IMR-90 (cell line): ENCODE data around the gene LRPAP1. TPM values are rescaled to one million over a fixed set of nuclear protein-coding genes. Genes with fewer than 3 reads are reported as not detected.

Experiments
- ATAC-seq: fragments of 200-7000 bp; cut with Tn5 transposase; 2 replicates; pipeline ENCODE4 v1.9.1; 2020; ENCODE audit warnings: low read depth, mild to moderate bottlenecking, moderate library complexity
- BruUV-seq: library from RNA; stranded (reverse); fragments of 400-500 nt; replicated peaks from 2 replicates; lab custom pipeline; 2021; lab: Mats Ljungman, UMichigan
- CTCF ChIA-PET: fragments of 300-600 bp; formaldehyde crosslinking; extraction: SDS; loops from one replicate; lab custom pipeline; 2021; ENCODE audit warnings: antibody characterized with exemption; lab: Yijun Ruan, JAX
- POLR2A ChIA-PET: fragments of 300-600 bp; sonication (Branson Sonifier 250); formaldehyde crosslinking; loops from one replicate; lab custom pipeline; 2022; ENCODE audit warnings: antibody characterized with exemption; ENCODE audit not compliant: unreplicated experiment; lab: Charles Lee
- DNase-seq: peaks from one replicate; pipeline ENCODE4 v3.0.0; 2013
- H2AFZ ChIP-seq: replicated peaks from 2 replicates; pipeline ENCODE3; 2013; ENCODE audit warnings: low read length, mild to moderate bottlenecking; ENCODE audit not compliant: poor library complexity
- H2AK5ac ChIP-seq: 2 replicates; pipeline ENCODE4 v1.6.1; 2013; ENCODE audit warnings: low read depth, low read length, inconsistent platforms
- H2AK9ac ChIP-seq: replicated peaks from 2 replicates; pipeline ENCODE3; 2013; ENCODE audit warnings: mild to moderate bottlenecking, low read depth, low read length, moderate library complexity; ENCODE audit not compliant: poor library complexity
- H2BK120ac ChIP-seq: 2 replicates; pipeline ENCODE4 v1.6.1; 2013; ENCODE audit warnings: low read depth, low read length, inconsistent platforms
- H2BK15ac ChIP-seq: 3 replicates; pipeline ENCODE4 v1.6.1; 2013; ENCODE audit warnings: low read depth, low read length, inconsistent platforms
- H2BK20ac ChIP-seq: 2 replicates; pipeline ENCODE4 v1.6.1; 2013; ENCODE audit warnings: low read depth, mild to moderate bottlenecking, inconsistent platforms, low read length, moderate library complexity
- H2BK5ac ChIP-seq: 2 replicates; pipeline ENCODE4 v1.6.1; 2013; ENCODE audit warnings: mild to moderate bottlenecking, low read depth, low read length, inconsistent platforms; ENCODE audit not compliant: poor library complexity, severe bottlenecking
- H3K14ac ChIP-seq: replicated peaks from 2 replicates; pipeline ENCODE4 v1.6.1; 2013; ENCODE audit warnings: low read depth, low read length, inconsistent platforms
- H3K18ac ChIP-seq: 2 replicates; pipeline ENCODE4 v1.6.1; 2013; ENCODE audit warnings: low read depth, low read length, control low read depth
- H3K23ac ChIP-seq: 2 replicates; pipeline ENCODE4 v1.6.1; 2013; ENCODE audit warnings: low read depth, low read length, inconsistent platforms
- H3K27ac ChIP-seq: 2 replicates; pipeline ENCODE4 v1.5.1; 2013; ENCODE audit warnings: mild to moderate bottlenecking, control low read depth, low read length; ENCODE audit not compliant: insufficient read depth
- H3K27me3 ChIP-seq: 2 replicates; pipeline ENCODE4 v1.6.1; 2013; ENCODE audit warnings: low read length; ENCODE audit not compliant: control insufficient read depth, insufficient read depth
- H3K36me3 ChIP-seq: 2 replicates; pipeline ENCODE4 v1.6.1; 2013; ENCODE audit warnings: low read length, mixed read lengths; ENCODE audit not compliant: control insufficient read depth, insufficient read depth
- H3K4ac ChIP-seq: 2 replicates; pipeline ENCODE4 v1.6.1; 2013; ENCODE audit warnings: low read depth, low read length, inconsistent platforms
- H3K4me1 ChIP-seq: 2 replicates; pipeline ENCODE4 v1.6.1; 2013; ENCODE audit warnings: low read length, mixed read lengths; ENCODE audit not compliant: control insufficient read depth, insufficient read depth
- H3K4me2 ChIP-seq: 2 replicates; pipeline ENCODE4 v1.6.1; 2013; ENCODE audit warnings: low read depth, mild to moderate bottlenecking, control low read depth, low read length, moderate library complexity
- H3K4me3 ChIP-seq: 2 replicates; pipeline ENCODE4 v1.5.1; 2013; ENCODE audit warnings: low read depth, mild to moderate bottlenecking, control low read depth, low read length, moderate library complexity; ENCODE audit not compliant: insufficient read depth
- H3K56ac ChIP-seq: 2 replicates; pipeline ENCODE4 v1.6.1; 2013; ENCODE audit warnings: low read length, inconsistent platforms; ENCODE audit not compliant: insufficient read depth; ENCODE audit errors: extremely low read depth
- H3K79me1 ChIP-seq, 2 experiments: 2 replicates each; pipeline ENCODE4 v1.6.1; 2013; ENCODE audit warnings: low read length in 2 of 2, inconsistent platforms in 1 of 2, low read depth in 1 of 2
- H3K9ac ChIP-seq: 2 replicates; pipeline ENCODE4 v1.6.1; 2013; ENCODE audit warnings: low read depth, low read length, control low read depth
- H3K9me1 ChIP-seq: 2 replicates; pipeline ENCODE4 v1.6.1; 2013; ENCODE audit warnings: low read length, inconsistent platforms; ENCODE audit not compliant: insufficient read depth
- H3K9me3 ChIP-seq: 2 replicates; pipeline ENCODE4 v1.6.1; 2013; ENCODE audit warnings: low read length; ENCODE audit not compliant: control insufficient read depth, insufficient read depth
- H4K20me1 ChIP-seq: 2 replicates; pipeline ENCODE4 v1.6.1; 2013; ENCODE audit warnings: low read length, inconsistent platforms; ENCODE audit not compliant: insufficient read depth
- H4K5ac ChIP-seq: 2 replicates; pipeline ENCODE4 v1.6.1; 2013; ENCODE audit warnings: mild to moderate bottlenecking, low read depth, low read length, control low read depth
- H4K8ac ChIP-seq, 2 experiments: 2 replicates each; pipeline ENCODE4 v1.6.1; 2013; ENCODE audit warnings: low read depth in 2 of 2, low read length in 2 of 2, control low read depth in 1 of 2, inconsistent platforms in 1 of 2
- H4K91ac ChIP-seq: 2 replicates; pipeline ENCODE4 v1.6.1; 2013; ENCODE audit warnings: low read depth, low read length, inconsistent platforms; ENCODE audit not compliant: insufficient read depth
- BHLHE40 ChIP-seq: fragments of 150-350 bp; IDR thresholded peaks from 2 replicates; pipeline ENCODE4 v1.6.1; 2016; ENCODE audit warnings: mild to moderate bottlenecking, low read depth, low read length
- CTCF ChIP-seq: conservative IDR thresholded peaks from 2 replicates; pipeline ENCODE4 v1.5.1; 2012; ENCODE audit warnings: mild to moderate bottlenecking, low read depth, low read length, improper control_type of control experiment
- WGBS, 2 experiments: methylation state at CpG; one replicate each; pipeline versions ENCODE4 v1.1.5 to v1.1.7; 2013; ENCODE audit warnings: missing lambda C conversion rate in 2 of 2; ENCODE audit not compliant: insufficient read length in 1 of 2; ENCODE audit errors: extremely low coverage in 2 of 2; 5-methylcytosine and 5-hydroxymethylcytosine counted together
- dilution Hi-C: fragments of 300-500 bp; cut with HindIII; formaldehyde crosslinking; loops from one replicate; pipeline ENCODE4 v1.14.3; 2018; ENCODE audit warnings: low sequenced_read_pairs; ENCODE audit not compliant: unreplicated experiment
- in situ Hi-C: fragments of 300-500 bp; cut with MboI; formaldehyde crosslinking; loops from 3 replicates; pipeline ENCODE4 v1.14.3; 2019; ENCODE audit warnings: low sequenced_read_pairs, inconsistent platforms, mixed read lengths
- intact Hi-C: fragments of 100-400 bp; cut with micrococcal nuclease; formaldehyde crosslinking; loops from 2 replicates; pipeline ENCODE4 v1.10.0; 2022
- polyA plus RNA-seq, 3 experiments: library from polyadenylated mRNA; depleted of rRNA; stranded (reverse); fragments of >200 nt; gene quantifications; 2 replicates each; pipeline ENCODE4 v1.2.3, GENCODE V29; 2012; ENCODE audit warnings: low replicate concordance in 1 of 3
- total RNA-seq: library from RNA; depleted of rRNA; stranded (reverse); fragments of >200 nt; gene quantifications from 2 replicates; pipeline ENCODE4 v1.2.3, GENCODE V29; 2012

The LRPAP1 gene
- total and polyA plus RNA-seq, 2 of the 4 experiments (the other 2 are of a cell fraction) = 135 to 175 TPM

GRCh38 chr4:3491681-3492405, 40.4 kb downstream of the LRPAP1 start:
- 58% methylated on average over 9 of the region's 17 CpGs; no CpG with 5 or more reads in 1 of the 2 experiments for WGBS, 2 experiments
- H2BK15ac ChIP-seq = no peak overlapping the region
- no peak overlapping the region for H2AK9ac ChIP-seq
- no peak overlapping the region for H4K91ac ChIP-seq
- no TSS peak for BruUV-seq
- POLR2A ChIA-PET = no interaction called here
- no peak overlapping the region for H3K4ac ChIP-seq
- no peak overlapping the region for H3K23ac ChIP-seq
- H3K56ac ChIP-seq = no peak overlapping the region
- no peak overlapping the region for H4K8ac ChIP-seq
- TF ChIP-seq CTCF (no peak), BHLHE40 (0 out of 2 replicates have a peak, but pooled peaks have one; percentile 6)
- H3K9me1 ChIP-seq = no peaks in the 10 kb centered on the region
- CTCF ChIA-PET = no interaction called here
- no peaks in the 10 kb centered on the region for H3K9me3 ChIP-seq
- no peak overlapping the region for H3K4me3 ChIP-seq
- no peak overlapping the region for H3K18ac ChIP-seq
- no peak overlapping the region for H3K27ac ChIP-seq
- in situ Hi-C loops = no loop called here
- peaks cover 12% of the 10 kb centered on the region; the same call in 1 of the 2 replicates for H4K20me1 ChIP-seq
- peaks cover 18% of the 10 kb centered on the region; the same call in 1 of the 2 replicates for H3K27me3 ChIP-seq
- intact Hi-C loops = no loop called here
- no peaks in the 10 kb centered on the region for H3K4me1 ChIP-seq
- no peak overlapping the region; the same call in 1 of the 2 replicates for H3K14ac ChIP-seq
- H2BK20ac ChIP-seq = no peak overlapping the region
- dilution Hi-C loops = no loop called here
- ATAC-seq (peak; percentile 48), DNase-seq (peak; percentile 55)
- H2BK120ac ChIP-seq = no peak overlapping the region
- H2AK5ac ChIP-seq = no peak overlapping the region
- H3K36me3 ChIP-seq = no peaks in the 10 kb centered on the region
- no peak overlapping the region for H4K5ac ChIP-seq
- H3K79me1 ChIP-seq = no peaks in the 10 kb centered on the region
- H3K9ac ChIP-seq = no peak overlapping the region
- no peak overlapping the region for H3K4me2 ChIP-seq
- peak overlapping the region; percentile 58 for H2AFZ ChIP-seq
- H2BK5ac ChIP-seq = no peak overlapping the region
